Activated T-helper 9 cell treated with anti-CD3 and anti-CD28 coated beads, Interleukin-2, amount 50 U/mL, for 16 hours (primary cell): ENCODE measurements around the gene RYR1.
"Not testable (repeated sequence)": the region's sequence is repeated elsewhere in the genome, so short reads cannot be mapped to it uniquely, and the experiment has no call there.

ENCODE experiments used
- DNase-seq: peaks from one replicate; pipeline ENCODE4 v3.0.0-alpha.2; 2020; ENCODE audit warnings: low read depth

RYR1 gene

DNA sequence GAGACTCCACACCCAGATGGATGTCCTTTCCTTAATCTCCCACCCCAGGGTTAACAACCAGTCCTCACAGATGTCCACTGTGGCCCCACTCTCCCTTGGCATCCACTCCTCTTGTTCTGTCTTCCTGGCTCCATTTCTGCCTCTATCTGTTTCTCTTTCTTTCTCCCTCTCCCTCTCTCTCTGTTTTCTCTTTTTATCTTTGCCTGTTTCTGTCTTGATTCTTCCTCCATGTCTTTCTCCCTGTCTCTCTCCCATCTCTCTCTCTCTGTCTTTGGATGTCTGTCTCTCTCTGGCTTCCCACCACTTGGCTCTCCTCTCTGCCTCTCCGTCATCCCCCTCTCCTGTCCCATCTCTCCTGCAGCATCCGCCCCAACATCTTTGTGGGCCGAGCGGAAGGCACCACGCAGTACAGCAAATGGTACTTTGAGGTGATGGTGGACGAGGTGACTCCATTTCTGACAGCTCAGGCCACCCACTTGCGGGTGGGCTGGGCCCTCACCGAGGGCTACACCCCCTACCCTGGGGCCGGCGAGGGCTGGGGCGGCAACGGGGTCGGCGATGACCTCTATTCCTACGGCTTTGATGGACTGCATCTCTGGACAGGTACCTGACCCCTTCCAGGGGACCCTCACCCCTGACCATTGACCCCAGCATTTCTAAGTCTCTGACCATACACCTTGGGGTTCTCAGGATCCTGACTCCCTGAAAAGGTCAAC is 24.4 kb downstream of the RYR1 start:
- no peak for DNase-seq

DNA sequence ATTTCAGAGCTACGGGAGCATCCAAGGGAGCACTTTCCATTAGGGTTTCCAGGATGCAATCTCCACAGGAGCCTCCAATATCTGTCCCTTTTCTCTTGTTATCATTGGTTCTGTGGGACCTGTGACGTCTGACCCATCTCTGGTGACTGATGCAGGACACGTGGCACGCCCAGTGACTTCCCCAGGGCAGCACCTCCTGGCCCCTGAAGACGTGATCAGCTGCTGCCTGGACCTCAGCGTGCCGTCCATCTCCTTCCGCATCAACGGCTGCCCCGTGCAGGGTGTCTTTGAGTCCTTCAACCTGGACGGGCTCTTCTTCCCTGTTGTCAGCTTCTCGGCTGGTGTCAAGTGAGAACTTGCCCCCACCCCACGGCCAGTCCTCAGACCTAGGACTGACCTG is 25.5 kb downstream of the RYR1 start:
- DNase-seq = no peak

DNA sequence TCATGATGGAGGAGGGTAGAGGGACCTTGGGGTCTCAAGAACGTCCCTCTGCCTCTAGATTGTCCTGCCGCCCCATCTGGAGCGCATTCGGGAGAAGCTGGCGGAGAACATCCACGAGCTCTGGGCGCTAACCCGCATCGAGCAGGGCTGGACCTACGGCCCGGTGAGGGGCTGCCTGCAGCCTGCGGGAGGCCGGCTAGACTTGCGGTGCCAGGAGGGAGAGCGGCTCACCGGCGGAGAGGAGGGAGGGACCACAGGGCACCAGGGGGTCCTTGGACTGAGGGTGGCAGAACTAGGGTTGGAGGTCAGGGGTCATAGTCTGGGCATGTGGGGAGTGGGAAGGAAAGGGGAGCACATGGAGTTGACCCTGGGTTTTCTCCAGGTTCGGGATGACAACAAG is 29.9 kb downstream of the RYR1 start:
- DNase-seq = no peak

DNA sequence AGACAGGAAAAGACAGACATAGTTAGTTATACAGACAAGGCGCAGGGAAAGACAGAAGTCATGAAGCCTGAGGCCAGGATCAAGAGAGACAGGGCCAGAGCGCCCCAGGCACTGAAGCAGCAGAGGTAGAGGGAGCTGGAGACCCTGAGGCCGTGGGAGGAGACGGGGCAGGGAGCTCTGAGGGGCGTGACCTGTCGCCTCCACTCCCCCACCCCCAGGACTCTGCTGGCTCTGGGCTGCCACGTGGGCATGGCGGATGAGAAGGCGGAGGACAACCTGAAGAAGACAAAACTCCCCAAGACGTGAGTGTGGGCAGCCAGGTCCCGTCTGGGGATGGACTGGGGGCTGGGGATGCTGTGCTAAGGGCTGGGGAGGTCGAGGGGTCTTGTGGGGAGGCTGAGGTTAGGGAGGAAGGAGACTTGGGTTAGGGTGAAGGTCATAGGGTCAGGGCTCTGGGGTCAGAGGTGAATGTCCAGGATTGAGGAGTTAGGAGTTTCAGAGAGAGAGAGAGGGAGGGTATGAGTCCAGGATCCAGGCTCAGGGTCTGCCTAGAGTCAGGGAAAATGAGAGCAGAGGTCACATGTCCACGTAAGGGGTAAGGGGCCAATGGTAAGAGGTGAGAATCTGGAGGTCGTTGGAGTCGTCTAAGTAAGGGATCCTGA is 31.1 kb downstream of the RYR1 start:
- no peak for DNase-seq

DNA sequence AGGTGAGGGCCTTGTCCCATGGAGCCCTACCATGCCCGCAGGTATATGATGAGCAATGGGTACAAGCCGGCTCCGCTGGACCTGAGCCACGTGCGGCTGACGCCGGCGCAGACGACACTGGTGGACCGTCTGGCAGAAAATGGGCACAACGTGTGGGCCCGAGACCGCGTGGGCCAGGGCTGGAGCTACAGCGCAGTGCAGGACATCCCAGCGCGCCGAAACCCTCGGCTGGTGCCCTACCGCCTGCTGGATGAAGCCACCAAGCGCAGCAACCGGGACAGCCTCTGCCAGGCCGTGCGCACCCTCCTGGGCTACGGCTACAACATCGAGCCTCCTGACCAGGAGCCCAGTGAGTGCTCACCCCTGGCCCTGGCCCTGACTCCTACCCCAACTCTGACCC is 32.6 kb downstream of the RYR1 start:
- DNase-seq = no peak

DNA sequence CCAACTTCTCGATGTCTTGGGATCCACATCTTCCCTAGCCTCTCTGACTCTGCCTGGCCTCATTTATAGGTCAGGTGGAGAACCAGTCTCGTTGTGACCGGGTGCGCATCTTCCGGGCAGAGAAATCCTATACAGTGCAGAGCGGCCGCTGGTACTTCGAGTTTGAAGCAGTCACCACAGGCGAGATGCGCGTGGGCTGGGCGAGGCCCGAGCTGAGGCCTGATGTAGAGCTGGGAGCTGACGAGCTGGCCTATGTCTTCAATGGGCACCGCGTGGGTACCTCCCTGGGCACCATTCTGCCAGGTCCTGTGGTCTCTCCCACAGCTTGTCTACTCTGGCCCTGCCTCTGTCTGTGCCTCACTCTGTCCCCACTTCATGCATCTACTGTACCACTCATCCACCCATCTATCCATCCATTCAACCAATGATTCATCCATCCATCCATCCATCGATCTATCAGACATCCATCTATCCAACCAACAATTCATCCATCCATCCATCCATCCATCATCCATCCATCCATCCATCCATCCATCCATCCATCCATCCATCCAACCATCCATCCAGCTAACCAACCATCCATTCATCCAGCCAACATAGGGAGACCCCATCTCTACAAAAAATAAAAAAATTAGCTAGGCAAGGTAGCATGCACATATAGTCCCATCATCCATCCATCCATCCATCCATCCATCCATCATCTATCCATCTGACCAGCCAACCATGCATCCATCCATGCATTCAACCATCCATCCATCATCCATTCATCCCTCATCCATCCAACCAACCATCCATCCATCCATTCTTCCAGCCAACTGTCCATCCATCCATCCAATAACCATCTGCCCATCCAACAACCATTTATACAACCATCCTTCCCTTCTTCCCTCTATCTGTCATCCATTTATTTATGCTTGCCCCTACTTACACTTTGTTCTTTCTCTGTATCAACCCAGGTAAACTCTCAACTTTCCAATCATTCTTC is 34.3 kb downstream of the RYR1 start:
- no peak for DNase-seq

DNA sequence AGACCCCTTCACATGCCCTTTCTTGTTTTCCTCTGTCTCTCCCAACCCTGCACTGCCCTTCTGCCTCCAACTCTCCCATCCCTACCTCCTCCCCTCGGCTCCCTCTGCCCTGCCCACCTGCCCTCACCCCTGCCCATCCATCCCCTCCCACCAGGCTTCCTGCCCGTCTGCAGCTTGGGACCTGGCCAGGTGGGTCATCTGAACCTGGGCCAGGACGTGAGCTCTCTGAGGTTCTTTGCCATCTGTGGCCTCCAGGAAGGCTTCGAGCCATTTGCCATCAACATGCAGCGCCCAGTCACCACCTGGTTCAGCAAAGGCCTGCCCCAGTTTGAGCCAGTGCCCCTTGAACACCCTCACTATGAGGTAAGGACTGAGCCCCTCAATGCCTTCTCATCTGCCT is 35.7 kb downstream of the RYR1 start:
- no peak for DNase-seq

DNA sequence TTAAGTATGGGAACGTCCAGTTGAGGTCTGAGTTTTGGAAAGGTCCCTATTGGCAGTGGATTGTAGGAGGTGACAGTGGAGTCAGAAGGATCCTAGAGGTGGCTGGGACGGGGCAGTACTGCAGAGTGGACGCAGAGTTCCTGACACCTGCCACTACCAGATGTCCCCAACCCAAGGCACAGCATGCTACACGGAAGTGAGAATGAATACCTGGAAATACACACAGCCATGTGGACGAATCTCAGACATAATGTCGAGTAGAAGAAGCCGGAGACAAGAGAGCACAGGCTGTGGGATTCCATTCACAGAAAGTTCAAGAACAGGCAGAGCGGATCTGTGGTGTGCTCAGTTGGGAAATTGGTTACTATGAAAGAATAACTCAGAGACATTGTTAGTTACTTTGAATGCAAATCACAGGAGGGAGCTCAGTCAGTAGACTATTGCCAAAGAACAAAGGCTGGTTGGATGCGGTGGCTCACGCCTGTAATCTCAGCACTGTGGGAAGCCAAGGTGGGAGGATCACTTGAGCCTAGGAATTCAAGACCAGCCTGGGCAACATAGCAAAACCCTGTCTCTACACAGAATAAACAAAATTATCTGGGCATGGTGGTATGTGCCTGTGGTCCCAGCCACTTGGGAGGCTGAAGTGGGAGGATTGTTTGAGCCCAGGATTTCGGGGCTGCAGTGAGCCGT is 37.4 kb downstream of the RYR1 start:
- no peak for DNase-seq

DNA sequence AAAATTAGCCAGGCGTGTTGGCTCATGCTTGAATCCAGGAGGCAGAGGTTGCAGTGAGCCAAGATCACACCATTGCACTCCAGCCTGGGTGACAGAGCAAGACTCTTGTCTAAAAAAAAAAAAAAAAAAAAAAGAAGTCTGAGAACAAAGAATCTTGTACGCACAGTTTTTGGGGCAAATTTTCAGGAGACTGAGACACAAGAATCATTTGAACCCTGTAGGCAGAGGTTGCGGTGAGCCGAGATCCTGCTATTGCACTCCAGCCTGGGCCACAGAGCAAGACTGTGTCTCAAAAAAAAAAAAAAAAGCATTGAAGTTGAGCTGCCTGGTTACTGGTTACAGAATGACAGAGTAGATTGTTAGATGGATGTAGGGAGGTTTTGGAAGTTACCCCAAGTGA is 39.2 kb downstream of the RYR1 start:
- not testable (repeated sequence) for DNase-seq

DNA sequence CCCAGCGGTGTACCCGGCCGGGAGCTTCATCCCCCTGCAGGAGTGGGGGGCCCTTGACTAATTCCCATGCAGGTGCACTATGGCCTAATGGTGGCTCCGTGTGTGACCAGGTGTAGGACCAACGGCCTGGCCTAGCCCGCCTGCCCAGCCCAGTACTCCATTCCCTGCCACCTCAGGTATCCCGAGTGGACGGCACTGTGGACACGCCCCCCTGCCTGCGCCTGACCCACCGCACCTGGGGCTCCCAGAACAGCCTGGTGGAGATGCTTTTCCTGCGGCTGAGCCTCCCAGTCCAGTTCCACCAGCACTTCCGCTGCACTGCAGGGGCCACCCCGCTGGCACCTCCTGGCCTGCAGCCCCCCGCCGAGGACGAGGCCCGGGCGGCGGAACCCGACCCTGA is 39.7 kb downstream of the RYR1 start:
- DNase-seq = no peak

DNA sequence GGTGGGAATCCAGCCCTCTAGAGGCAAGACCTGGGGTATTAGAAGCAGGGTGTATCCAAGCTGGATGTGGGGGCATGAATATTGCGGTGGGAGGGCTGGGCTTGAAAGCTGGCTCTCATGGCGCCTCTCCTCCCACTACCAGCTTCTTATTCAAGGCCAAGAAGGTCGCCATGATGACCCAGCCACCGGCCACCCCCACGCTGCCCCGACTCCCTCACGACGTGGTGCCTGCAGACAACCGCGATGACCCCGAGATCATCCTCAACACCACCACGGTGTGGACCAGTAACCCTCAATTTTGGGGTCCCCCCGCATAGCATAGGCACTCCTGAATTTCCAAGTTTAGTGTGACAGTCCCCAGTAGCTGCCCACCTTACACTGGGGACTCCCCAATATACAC is 41.7 kb downstream of the RYR1 start:
- no peak for DNase-seq

DNA sequence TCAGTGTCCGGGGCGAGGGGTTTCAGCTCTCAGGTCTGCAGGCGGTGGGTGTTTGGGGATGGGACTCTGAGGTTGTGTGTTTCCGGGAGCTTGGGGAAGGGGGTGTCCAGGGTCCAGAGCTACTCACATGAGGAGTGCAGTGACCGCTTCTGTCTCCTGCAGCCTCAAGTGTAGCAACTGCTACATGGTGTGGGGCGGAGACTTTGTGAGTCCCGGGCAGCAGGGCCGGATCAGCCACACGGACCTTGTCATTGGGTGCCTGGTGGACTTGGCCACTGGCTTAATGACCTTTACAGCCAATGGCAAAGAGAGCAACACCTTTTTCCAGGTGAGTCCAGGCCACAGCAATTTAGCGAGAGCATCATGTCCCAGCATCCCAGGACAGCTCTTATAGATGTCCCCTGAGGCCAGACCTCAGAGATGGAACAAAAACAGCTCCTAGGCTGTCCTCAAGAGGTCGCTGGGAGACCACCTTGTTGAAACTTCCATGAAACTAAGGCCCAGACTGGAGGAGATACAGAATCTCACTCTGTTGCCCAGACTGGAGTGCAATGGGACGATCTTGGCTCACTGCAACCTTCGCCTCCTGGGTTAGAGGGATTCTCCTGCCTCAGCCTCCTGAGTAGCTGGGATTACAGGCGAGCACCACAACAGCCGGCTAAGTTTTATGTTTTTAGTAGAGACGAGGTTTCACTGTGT is 44.9 kb downstream of the RYR1 start:
- no peak for DNase-seq

DNA sequence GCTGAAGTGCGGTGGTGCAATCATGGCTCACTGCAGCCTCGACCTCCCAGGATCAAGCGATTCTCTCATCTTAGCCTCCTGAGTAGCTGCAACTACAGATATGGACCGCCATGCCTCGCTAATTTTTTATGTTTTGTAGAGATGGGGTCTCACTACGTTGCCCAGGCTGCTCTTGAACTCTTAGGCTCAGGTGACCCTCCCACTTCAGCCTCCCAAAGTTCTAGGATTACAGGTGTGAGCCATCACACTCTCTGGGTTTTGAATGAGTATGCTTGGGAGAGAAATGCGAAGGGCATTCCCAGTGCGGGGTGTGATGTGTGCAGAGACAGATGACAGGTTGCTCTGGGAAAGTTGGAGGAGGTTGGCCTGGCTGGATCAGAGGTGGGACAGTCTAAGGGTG is 49.0 kb downstream of the RYR1 start:
- DNase-seq = no peak

DNA sequence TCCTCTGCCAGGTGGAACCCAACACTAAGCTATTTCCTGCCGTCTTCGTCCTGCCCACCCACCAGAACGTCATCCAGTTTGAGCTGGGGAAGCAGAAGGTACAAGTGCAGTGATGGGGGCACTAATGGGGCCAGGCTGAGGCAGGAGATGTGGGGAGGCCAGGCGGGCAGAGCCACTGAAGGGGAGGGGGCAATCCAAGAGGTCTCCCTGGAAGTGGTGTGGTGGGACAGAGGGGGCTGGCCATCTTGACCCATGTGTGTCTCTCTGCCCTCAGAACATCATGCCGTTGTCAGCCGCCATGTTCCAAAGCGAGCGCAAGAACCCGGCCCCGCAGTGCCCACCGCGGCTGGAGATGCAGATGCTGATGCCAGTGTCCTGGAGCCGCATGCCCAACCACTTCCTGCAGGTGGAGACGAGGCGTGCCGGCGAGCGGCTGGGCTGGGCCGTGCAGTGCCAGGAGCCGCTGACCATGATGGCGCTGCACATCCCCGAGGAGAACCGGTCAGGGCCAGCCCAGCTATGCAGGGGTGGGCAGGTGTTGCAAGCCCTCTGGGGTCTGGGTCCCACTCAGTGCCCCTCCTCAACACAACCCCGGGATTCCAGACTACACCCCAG is 49.6 kb downstream of the RYR1 start:
- DNase-seq = no peak

DNA sequence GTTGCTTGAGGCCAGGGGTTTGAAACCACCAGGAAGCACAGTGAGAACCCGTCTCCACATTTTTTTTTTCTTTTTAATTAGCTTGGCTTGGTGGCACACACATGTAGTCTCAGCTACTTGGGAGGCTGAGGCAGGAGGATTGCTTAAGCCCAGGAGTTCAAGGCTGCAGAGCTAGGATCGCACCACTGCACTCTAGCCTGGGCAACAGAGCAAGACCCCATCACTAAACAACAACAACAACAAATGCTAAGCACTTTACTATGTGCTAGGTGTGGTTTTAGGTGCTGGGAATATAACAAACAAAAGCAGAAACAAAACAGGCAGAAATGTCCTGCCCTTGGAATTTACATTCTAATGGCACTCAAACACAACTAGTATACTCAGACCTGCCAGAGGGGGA is 51.3 kb downstream of the RYR1 start:
- DNase-seq = no peak

DNA sequence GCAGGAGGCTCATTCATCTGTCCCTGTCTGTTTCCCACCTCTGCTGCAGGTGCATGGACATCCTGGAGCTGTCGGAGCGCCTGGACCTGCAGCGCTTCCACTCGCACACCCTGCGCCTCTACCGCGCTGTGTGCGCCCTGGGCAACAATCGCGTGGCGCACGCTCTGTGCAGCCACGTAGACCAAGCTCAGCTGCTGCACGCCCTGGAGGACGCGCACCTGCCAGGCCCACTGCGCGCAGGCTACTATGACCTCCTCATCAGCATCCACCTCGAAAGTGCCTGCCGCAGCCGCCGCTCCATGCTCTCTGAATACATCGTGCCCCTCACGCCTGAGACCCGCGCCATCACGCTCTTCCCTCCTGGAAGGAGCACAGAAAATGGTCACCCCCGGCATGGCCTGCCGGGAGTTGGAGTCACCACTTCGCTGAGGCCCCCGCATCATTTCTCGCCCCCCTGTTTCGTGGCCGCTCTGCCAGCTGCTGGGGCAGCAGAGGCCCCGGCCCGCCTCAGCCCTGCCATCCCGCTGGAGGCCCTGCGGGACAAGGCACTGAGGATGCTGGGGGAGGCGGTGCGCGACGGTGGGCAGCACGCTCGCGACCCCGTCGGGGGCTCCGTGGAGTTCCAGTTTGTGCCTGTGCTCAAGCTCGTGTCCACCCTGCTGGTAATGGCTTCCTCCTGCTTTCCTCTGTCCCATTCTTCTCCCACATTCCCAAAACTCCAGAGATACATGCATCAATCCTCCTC is 52.2 kb downstream of the RYR1 start:
- DNase-seq = no peak

DNA sequence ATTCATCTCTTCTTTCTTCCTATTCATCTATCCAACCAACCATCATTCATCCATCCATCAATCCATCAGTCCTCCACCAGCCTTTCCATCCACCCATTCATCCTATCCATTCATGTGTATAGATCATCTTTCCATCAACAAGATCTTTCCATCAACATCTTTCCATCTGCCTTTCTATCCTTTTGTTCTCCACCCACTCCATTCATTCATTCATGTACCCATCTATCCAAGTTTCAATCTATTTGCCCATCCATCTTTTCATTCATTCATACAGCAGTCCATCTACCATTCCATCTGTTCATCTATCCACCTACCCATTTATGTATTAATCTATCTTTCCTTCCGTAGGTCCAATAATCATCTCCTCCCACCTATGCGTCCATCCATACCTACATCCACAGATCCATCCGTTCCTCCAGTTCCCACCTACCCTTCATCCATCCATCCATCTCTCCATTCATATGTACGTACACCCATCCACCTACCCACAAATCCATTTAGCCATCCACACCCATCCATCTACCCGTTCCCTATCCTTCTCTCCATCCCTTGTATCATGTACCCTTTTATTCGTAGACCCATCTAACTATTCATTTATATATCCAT is 53.3 kb downstream of the RYR1 start:
- no peak for DNase-seq

DNA sequence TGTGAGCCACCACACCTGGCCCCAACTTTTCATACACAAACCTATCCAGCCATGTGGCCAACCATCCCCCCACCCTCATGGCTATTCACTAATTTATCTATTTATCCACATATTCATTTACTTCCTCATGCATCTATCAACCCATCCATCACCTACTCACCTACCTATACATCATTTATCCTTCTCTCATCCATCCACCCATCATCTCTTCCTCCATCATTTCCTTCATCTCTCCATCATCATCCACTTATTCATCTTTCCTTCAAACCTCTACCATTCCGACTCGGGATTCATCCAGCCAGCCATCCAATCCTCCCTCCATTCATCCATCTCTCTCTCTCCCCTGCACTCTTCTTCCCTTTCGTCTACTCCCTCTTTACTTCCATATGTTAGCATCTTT is 54.6 kb downstream of the RYR1 start:
- DNase-seq = no peak

DNA sequence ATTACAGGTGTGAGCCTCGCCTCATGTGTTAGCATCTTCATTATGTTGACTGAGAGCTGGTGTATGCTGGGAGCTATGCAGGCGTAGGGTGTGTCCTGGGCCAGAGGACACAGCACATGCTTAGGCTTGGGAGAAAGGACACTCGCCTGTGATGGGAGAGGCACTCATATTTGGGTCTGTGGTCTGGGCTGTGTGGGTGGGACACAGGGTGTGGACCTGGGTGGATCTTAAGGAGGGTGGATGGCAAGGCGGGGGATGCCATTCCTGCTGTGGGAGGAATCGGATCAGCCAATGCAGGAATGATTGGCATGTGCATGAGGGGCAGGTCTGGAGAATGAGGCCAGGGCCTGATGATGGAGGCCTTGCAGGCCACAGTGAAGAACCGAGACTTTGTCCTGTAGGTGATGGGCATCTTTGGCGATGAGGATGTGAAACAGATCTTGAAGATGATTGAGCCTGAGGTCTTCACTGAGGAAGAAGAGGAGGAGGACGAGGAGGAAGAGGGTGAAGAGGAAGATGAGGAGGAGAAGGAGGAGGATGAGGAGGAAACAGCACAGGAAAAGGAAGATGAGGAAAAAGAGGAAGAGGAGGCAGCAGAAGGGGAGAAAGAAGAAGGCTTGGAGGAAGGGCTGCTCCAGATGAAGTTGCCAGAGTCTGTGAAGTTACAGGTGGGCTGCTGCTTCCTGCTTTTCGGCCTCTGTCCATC is 55.4 kb downstream of the RYR1 start:
- no peak for DNase-seq
